Heart right ventricle (tissue), 16 donors: Measurements from ENCODE around the gene SMAD2. TPM values are rescaled to one million over a fixed set of nuclear protein-coding genes. Genes with fewer than 3 reads are reported as not detected.

Source experiments
- ATAC-seq, 8 donors: fragments of 200-7000 bp; cut with Tn5 transposase; one replicate each; pipeline ENCODE4 v1.9.1; 2020; ENCODE audit warnings: mild to moderate bottlenecking in 8 of 8, moderate library complexity in 8 of 8, moderate number of reproducible peaks in 1 of 8
- DNase-seq, 2 donors: peaks; one replicate each; pipeline ENCODE4 v3.0.0-alpha.2; 2020
- H3K27ac ChIP-seq, 10 donors: fragments of 200-600 bp; sonication (generic) in 2 of 10; one replicate each; pipeline versions ENCODE4 v1.5.0 to v1.8.0; 2020 to 2022; ENCODE audit warnings: mild to moderate bottlenecking in 3 of 10
- H3K27me3 ChIP-seq, 7 donors: fragments of 200-600 bp; one replicate each; pipeline ENCODE4 v1.8.0; 2021 to 2022; ENCODE audit warnings: mild to moderate bottlenecking in 2 of 7
- H3K36me3 ChIP-seq, 9 donors: fragments of 200-600 bp; sonication (generic) in 1 of 9; one replicate each; pipeline versions ENCODE4 v1.5.0 to v1.8.0; 2020 to 2022; ENCODE audit warnings: mild to moderate bottlenecking in 2 of 9
- H3K4me1 ChIP-seq, 9 donors: fragments of 200-600 bp; sonication (generic) in 1 of 9; one replicate each; pipeline versions ENCODE4 v1.5.0 to v1.8.0; 2020 to 2022; ENCODE audit warnings: mild to moderate bottlenecking in 4 of 9
- H3K4me3 ChIP-seq, 10 donors: fragments of 200-600 bp; sonication (generic) in 2 of 10; one replicate each; pipeline versions ENCODE4 v1.5.0 to v1.8.0; 2020 to 2022; ENCODE audit warnings: mild to moderate bottlenecking in 7 of 10, moderate library complexity in 2 of 10
- H3K9me3 ChIP-seq, 11 donors: fragments of 200-600 bp in 10 of 11; sonication (generic) in 2 of 11; one replicate each; pipeline versions ENCODE4 v1.5.0 to v1.8.0; 2013 to 2022; ENCODE audit warnings: mild to moderate bottlenecking in 2 of 11, control low read depth in 1 of 11, moderate library complexity in 1 of 11
- WGBS, 2 donors: extraction: QIAGEN DNeasy Blood & Tissue Kit; methylation state at CpG; one replicate each; pipeline ENCODE4 v1.1.7; 2013; ENCODE audit warnings: inconsistent platforms in 1 of 2; 5-methylcytosine and 5-hydroxymethylcytosine counted together
- intact Hi-C, 10 donors: fragments of 100-400 bp; cut with DNase I; formaldehyde crosslinking; loops; one replicate each; pipeline versions ENCODE4 v1.11.1 to v1.14.2; 2022
- polyA plus RNA-seq, 2 donors: library from polyadenylated mRNA; stranded (reverse); fragments of 200-250 nt; gene quantifications; one replicate each; pipeline ENCODE4 v1.2.3, GENCODE V29; 2013
- total RNA-seq, 10 donors: library from RNA; stranded (reverse); fragmentation: NEBNext Ultra II Directional in 3 of 10; extraction: Animal tissue kit (Norgen Biotek cat#: 25700) in 3 of 10; gene quantifications; one replicate each; pipeline versions ENCODE4 v1.2.1 to v1.2.4, GENCODE V29; 2021 to 2023
- TF ChIP-seq, protein P1 (sequence below), 9 donors: fragments of 200-600 bp; sonication (generic) in 2 of 9; IDR thresholded peaks; one replicate each; pipeline versions ENCODE4 v1.5.0 to v1.8.0; 2021 to 2022; ENCODE audit warnings: antibody characterized with exemption in 9 of 9, mild to moderate bottlenecking in 5 of 9, moderate library complexity in 1 of 9
- donor health status: Arrhythmogenic right ventricular cardiomyopathy.
- donor health status: ischemic (EF 13 %, LVEDD 7.1; RV severe dilation, severe dysfunction).
- donor health status: healthy with polysubstance abuse.
- donor health status: DM: no; HTN: yes; CAD: no.
- donor health status: DM: no; HTN: no; CAD: no.
- donor health status: ischemic (EF 25% LVEDD 6.9; RV normal size, moderate dysfunction).
- donor health status: ischemic (EF 25% LVEDD 5.7; RV mildly dilated, moderate dysfunction).
- donor health status: healthy.
- donor health status: DM: yes; HTN: yes; CAD: no.
- donor health status: Ischemic cardiomyopathy.
- donor health status: ischemic (EF 35%, LVEDD 5.7; RV mildly dilated, moderate dysfunction).
- donor health status: nonischemic (EF 11% LVEDD 7.7; RV severe dilation, severe dysfunction).
- donor health status: DM: yes; HTN: yes; CAD: no.
- donor health status: PGD.
- donor health status: ischemic (EF 29% LVEDD 5.4; RV normal size, mild dysfunction).
- donor health status: nonischemic (EF 23%, LVEDD 6.1; RV moderate dilation, normal function).

Gene SMAD2
- total and polyA plus RNA-seq, 12 donors = 11.6 to 118 (median 92.9) TPM

DNA sequence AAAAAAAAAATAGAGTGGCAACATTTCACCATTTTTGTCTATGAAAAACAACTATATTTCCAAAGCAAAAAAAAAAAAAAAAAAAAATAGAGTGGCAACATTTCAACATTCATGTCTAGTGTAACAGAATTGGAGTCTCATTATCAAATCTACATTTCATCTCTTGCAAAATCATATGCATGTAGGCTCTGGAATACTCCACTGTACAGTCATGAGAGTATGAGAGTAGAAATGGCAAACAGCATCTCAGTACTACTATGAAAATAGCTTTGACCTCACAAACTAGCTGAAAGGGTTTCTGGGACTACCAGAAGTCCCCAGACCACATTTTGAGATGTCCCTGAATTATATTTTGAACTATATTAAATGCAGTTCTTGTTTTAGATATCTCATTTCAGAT lies 82.8 kb downstream of the SMAD2 start:
- H3K4me1 ChIP-seq = peaks cover 0 to 10% (median 0%) of the 10 kb centered on the region in 9 donors
- DNase-seq (no peak), ATAC-seq (no peak)
- H3K4me3 ChIP-seq = no peak overlapping the region
- H3K27ac ChIP-seq = no peak overlapping the region
- peaks cover 0 to 70% (median 13%) of the 10 kb centered on the region in 9 donors for H3K36me3 ChIP-seq
- intact Hi-C loops = loop anchor here in 1 of 10 donors (10.0 kb wide), 1 partner anchor 157 kb away; no protein-coding TSS in a partner anchor
- H3K27me3 ChIP-seq = no peaks in the 10 kb centered on the region
- TF ChIP-seq, protein P1, sequence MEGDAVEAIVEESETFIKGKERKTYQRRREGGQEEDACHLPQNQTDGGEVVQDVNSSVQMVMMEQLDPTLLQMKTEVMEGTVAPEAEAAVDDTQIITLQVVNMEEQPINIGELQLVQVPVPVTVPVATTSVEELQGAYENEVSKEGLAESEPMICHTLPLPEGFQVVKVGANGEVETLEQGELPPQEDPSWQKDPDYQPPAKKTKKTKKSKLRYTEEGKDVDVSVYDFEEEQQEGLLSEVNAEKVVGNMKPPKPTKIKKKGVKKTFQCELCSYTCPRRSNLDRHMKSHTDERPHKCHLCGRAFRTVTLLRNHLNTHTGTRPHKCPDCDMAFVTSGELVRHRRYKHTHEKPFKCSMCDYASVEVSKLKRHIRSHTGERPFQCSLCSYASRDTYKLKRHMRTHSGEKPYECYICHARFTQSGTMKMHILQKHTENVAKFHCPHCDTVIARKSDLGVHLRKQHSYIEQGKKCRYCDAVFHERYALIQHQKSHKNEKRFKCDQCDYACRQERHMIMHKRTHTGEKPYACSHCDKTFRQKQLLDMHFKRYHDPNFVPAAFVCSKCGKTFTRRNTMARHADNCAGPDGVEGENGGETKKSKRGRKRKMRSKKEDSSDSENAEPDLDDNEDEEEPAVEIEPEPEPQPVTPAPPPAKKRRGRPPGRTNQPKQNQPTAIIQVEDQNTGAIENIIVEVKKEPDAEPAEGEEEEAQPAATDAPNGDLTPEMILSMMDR (IDR thresholded peaks at IDR 0.05) = no peak
- H3K9me3 ChIP-seq = no peaks in the 10 kb centered on the region

DNA sequence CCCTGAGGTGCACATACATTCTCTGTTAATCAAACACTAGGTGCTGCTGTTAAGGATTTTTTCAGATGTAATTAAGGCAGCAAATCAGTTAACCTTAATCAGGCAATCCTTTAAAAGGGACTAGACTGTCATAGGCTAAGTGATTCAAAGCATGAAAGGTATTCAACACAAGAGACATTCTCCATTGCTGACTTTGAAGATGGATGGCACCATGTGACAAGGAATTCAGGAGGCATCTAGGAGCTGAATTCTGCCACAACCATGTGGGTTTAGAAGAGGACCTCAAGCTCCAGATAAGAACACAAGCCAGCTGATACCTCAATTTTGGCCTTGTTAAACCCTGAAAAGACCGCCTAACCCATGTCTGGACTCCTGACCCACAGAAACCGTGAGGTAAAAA lies 84.0 kb downstream of the SMAD2 start:
- Histone ChIP-seq H3K36me3 (peaks cover 0 to 82% (median 19%) of the 10 kb centered on the region in 9 donors), H3K27ac (no peak overlapping the region), H3K4me3 (no peak overlapping the region), H3K4me1 (peaks cover 0 to 10% (median 0%) of the 10 kb centered on the region in 9 donors), H3K9me3 (no peaks in the 10 kb centered on the region), H3K27me3 (no peaks in the 10 kb centered on the region)
- intact Hi-C loops = loop anchor here in 1 of 10 donors (10.0 kb wide), 1 partner anchor 158 kb away; no protein-coding TSS in a partner anchor
- 97% methylated on average over 2 of the region's 2 CpGs for WGBS, 2 donors
- TF ChIP-seq, protein P1 (IDR thresholded peaks at IDR 0.05) = no peak
- no peak for DNase-seq
- no peak for ATAC-seq

DNA sequence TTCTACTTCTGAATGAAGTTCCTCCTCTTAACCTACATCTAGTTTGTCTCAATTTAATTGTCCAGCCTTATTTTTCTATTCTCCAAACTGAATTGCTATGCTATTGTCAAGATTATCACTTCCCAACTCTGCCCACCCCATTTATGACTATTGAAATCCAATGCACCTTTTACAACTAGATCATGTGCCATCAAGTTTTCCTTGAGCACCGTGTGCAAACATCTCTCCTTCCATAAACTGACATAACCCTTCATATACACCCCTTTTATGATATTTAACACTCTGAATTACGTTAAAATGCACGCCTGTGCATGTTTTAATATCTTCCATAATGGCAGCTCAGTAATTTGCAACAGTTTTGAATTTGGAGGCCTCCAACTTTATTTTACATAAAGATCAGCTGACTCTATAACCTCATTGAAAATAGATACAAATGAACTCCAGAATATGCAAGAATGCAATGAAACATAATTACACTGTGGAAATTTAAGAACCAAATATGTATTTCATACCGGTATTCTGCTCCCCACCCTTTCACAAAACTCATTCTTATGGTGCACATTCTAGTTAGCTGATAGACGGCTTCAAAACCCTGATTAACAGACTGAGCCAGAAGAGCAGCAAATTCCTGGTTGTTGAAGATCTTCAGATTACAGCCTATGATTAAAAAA lies 85.5 kb downstream of the SMAD2 start:
- Histone ChIP-seq H3K27me3 (no peaks in the 10 kb centered on the region), H3K36me3 (peaks cover 0 to 97% (median 28%) of the 10 kb centered on the region in 9 donors), H3K27ac (no peak overlapping the region), H3K9me3 (no peaks in the 10 kb centered on the region), H3K4me3 (no peak overlapping the region), H3K4me1 (peaks cover 0 to 10% (median 0%) of the 10 kb centered on the region in 9 donors)
- 97 to 98% methylated on average over 5 of the region's 5 CpGs for WGBS, 2 donors
- intact Hi-C loops = loop anchor here in 1 of 10 donors (10.0 kb wide), 1 partner anchor 160 kb away; no protein-coding TSS in a partner anchor
- TF ChIP-seq, protein P1 (IDR thresholded peaks at IDR 0.05) = no peak
- DNase-seq = no peak
- no peak for ATAC-seq

DNA sequence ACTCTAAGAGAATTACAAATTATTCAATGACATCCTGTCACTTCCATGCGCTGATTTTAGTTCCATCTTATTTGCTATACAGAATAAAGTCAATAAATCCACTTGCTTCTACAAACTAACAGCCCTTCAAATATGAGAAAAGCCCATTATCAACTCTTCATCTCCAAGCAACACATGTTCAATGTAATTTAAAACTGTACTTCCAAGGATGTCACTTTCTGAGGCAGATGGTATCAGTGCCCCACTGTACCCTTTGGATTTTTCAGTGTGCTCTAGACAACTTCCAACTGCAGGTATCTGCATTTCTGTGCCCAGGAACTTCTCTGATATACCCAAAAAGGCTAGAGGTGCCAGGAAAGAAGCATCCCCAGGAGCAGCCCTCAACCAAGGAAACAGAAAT lies 87.6 kb downstream of the SMAD2 start:
- TF ChIP-seq, protein P1 (IDR thresholded peaks at IDR 0.05) = no peak
- peaks cover 0 to 98% (median 38%) of the 10 kb centered on the region in 9 donors for H3K36me3 ChIP-seq
- intact Hi-C loops = loop anchor here in 1 of 10 donors (10.0 kb wide), 1 partner anchor 162 kb away; no protein-coding TSS in a partner anchor
- 97 to 100% methylated on average over 1 of the region's 1 CpG for WGBS, 2 donors
- H3K4me3 ChIP-seq = no peak overlapping the region
- peaks cover 0 to 10% (median 0%) of the 10 kb centered on the region in 9 donors for H3K4me1 ChIP-seq
- no peaks in the 10 kb centered on the region for H3K27me3 ChIP-seq
- DNase-seq (no peak), ATAC-seq (no peak)
- H3K9me3 ChIP-seq = no peaks in the 10 kb centered on the region
- H3K27ac ChIP-seq = no peak overlapping the region
